HG03521 (cell line): ENCODE measurements around the gene NFKB1.

Experiments used
- ATAC-seq: cut with Tn5 transposase; IDR thresholded peaks from one replicate; pipeline ENCODE4 v1.9.1; 2021; ENCODE audit warnings: mild to moderate bottlenecking, moderate library complexity; ENCODE audit not compliant: unreplicated experiment

NFKB1 gene

DNA sequence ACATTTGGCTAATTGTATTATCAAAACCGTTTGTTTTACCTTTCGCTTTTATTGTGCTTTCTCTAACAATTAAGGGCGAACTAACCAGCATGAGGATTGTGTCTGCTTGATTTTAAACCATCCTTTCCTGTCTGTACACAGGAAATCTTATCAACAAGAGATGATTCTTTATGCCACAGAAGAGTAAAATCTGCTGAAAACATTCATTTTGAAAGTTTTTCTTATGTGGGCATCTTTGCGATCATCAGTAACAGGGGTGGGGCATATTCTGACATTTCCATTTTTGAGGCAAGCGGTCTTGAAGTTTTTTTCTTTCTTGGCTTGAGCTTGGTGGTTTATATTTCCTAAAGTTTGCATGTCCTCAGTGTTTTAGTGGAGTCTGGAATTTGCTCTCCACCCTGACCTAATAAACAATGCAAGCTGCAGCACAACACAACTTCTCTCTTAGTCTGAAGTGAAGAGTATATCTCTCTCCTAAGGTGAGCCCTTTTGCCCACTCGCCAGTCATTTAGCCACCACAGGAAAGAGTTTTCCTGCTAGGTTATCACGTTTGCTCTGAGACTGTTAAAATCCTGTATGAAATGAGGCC is 26.6 kb downstream of the NFKB1 start:
- no peak for ATAC-seq

DNA sequence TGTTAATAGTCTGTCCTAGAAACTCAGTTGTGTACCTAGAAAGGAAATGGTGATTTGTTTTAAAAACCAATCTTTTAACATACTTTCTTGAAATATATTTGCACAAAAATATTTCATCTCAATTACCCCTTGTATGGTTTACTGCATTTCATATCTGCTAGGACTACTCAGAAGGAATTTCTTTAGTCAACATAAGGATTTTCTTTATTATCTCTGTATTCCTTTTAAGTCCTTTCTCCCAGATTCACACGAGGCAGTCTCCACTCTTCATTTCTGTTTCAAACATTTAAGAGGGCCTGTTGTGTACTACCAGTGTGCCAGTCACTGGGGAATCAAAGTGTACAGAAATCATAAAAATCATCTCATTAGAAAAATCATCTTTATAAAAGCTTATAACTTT is 28.8 kb downstream of the NFKB1 start:
- no peak for ATAC-seq

DNA sequence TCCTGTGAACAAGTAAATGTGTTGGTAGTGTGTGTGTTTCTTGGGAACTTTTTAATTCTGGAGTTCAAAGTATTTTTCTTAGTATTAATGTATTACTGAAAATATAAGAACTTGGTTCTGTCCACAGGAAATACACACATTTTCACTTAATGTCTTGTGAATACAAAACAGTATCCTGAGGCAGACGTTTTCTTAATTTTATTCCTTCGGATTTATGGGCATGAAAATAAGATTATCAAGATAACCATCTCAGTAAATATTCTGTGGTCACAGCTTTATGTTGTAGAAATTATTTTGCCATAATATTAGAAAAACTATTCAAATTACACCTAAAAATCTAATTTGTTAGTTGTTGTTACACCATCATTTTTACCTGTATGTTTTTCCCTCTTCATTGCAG is 29.8 kb downstream of the NFKB1 start:
- no peak for ATAC-seq

DNA sequence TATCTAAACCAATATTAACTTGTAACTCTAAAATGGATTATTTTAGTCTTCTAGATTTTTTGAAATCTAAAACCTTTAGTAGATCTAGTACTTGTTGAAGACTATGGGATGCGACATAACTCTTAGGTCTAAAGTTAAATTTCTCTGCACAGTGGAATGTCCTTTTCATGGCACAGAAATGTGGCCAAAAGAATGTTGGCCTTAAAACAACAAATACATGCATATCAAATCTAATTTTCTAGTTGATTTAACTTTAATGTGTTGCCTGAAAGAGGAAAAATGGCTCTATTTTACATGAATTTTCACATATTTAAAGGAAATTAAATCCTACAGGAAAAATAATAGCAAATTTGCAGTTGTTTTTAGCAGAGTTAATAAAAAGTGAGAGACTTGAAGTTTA is 30.3 kb downstream of the NFKB1 start:
- ATAC-seq: no peak

DNA sequence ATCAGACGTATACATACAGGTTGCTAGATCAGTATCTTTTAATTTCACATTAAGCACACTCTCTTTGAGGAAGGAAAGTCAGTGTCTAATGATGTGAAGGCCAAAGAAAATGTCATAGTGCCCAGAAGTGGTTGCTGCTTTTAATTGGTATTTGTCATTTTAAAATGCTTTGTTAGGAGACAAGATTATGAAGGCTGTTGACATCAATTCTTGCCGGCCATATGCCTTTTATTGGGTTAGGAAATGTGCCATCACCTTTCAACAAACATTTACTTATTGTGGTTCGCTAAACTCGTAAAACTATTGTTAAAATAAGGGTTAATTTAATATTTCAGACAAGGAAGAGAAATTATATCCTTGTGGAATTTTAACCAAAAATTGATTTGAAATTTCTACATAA is 32.2 kb downstream of the NFKB1 start:
- no peak for ATAC-seq

DNA sequence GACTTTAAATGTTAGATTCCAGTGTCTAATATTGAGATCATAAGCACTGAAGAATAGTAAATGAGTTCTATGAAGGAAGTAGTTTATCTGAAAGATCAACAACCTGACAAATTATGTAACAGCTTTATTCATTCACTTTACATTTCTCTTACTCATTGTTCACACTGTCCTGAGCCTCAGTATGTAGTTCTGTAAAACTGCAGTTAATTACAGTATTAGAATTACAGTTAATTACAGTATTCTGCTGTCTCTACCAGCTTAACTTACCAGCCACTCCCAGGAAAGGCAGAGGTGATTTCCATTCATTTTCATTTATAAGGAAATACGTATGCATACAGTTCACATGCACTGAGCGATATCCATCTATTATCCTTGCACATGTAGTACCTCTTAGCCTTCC is 32.7 kb downstream of the NFKB1 start:
- ATAC-seq: no peak

DNA sequence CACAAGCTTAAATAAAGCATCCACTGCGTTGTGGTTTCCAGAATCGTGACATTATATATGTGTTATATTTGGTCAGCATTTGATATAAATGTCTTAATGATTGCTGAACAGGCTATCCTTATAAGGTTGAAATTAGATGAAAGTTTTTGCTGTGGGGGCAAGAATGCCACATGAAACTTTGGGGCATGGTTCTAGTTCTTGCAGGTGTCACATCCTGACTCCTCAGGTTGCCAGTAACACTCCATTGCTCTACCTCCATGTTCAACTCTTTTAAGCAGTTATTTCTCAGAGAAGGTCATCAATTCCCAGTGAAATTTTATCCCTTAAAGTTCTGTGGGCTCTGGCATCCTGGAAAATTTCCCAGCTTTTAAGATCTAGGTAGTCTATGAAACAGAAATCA is 33.7 kb downstream of the NFKB1 start:
- ATAC-seq: no peak

DNA sequence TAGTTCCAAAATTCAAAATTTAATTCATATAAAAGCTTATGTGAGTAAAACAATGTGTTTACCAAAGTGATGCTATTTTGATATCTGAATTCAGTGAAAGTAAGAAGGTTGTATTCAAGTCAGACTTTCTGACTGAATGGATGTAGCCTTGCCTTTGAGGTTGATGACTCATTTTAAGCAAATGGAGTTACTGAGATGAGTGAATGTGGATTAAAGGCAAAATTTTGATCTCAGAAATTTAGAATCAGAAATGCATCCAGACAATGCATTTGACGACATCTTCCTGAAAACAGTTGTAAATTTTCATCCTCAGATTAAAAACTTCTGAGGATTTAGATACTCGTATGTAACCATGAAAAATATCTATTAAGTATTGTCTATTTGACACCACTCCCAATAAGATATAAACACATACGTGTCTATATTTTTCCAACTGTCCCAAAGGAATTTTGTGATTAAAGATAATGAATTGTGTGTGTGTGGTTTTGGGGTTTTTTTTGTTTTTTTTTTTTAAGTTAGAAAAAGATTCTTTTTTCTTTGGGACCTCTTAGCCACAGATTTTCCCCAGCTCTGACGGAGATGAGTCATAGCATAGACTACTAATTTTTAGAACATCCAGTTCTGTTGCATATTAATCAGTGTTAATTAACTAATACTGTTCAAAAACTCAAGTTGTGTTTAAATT is 34.4 kb downstream of the NFKB1 start:
- peak; percentile 74 for ATAC-seq

DNA sequence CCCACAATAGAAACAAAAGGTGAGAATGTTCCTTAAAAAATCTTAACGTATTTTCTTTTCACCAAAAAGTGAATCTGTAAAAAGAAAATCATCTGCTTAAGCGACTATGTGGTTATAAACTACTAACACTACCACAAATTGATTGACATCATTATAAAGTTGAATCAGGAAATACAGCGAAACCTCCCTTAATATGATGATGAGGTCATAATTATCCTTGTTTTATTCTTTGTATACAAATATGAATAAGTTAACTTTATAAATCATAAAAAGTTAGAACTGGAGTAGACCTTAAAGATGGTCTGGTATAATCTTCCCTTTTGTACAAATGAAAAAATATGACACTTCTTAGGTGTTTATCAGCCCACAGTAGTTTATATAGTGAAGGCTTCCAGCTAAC is 35.6 kb downstream of the NFKB1 start:
- no peak for ATAC-seq

DNA sequence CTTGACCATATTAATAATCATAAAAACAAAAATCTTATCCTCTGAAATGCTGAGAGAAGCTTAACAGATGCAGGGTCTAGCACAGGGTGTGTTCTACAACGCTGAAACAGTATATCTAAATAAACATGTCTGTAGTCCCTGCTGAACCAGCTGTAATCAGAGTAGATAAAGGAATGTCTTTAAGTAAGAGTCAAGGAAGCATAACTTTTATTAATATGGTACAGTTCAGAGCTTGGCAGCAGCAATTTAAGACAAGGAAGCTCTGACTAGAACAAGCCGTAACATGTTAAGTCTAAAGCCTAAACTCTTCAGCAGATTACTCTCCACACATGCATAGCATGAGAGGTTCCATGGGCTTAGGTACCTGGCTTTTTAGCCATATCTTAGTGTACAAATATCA is 36.1 kb downstream of the NFKB1 start:
- no peak for ATAC-seq

DNA sequence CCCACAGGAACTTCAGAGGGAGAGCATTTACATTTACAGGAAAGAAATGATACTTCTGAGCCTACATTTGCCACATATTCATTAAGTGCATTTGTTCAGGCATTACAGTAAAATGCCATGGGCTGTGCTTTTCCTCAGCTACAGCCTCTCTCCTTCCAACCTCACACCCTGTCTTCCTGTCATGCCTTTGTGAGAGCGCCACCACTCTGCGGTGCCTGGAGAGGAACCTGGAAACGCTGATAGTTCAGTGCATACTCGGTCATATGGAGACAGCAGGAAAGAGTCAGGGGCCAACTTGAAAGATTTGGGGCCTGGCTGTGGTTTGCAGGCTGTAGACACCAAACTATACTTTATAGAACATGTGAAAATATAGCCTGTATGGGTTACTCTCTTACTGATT is 40.5 kb downstream of the NFKB1 start:
- no peak for ATAC-seq

DNA sequence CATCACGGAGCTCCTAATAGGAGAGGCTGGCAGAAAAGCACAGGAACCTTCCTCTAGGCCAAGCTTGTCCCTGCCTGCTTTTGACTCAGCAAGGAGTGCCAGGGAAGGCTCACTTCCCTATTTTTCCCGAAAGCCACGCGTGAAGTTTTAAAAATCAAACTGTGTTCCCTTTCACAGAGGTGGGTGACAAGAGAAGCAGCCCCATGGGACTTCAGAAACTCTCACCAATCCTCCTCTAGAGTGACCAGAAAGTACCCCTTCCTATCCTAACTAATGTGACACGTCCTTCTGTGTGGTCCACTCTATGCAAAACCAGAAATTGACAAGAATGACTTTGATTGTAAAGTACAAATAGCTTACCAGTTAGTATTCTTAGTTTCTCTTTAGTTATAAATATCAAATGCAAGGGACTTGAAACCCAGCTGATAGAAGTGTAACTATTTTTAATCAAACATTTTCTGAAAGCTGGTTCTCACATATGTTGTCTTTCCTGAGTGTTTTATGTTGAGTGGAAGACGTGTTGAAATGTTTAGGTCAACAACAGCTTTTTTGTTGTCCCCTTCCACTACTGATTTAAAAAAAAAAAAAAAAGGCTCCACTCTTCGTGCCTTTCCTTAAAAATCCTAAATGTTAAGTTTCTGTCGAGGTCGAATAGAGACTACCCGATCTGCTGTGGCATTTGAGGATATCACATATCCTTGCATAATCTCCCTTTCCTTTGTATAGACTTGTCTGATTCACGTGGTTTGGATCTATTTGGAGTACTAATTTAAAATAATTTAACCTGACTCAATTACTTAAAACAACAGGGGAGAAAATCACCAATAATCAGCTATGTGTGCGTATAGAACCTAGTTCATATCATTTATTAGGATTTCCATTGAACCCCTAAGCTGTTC is 42.1 kb downstream of the NFKB1 start:
- ATAC-seq: peak; percentile 85

DNA sequence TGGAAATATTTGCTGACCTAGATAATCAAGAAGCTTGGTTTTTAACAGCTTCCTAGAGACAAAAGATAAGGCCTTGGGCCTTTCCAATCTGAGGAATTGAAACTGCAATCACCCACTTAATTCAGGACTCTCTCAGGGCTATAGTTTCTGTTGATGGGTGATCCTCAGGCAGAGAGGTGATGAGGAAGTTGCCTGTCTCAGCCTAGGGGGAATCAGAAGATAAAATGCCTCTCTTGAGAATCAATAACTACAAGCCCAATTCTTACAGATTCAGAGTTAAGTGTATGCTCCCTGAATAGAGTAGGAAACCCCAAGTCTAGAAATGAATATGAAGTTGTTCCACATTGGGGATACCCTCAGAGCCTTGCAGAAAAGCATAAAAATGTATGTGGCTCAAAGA is 45.5 kb downstream of the NFKB1 start:
- no peak for ATAC-seq

DNA sequence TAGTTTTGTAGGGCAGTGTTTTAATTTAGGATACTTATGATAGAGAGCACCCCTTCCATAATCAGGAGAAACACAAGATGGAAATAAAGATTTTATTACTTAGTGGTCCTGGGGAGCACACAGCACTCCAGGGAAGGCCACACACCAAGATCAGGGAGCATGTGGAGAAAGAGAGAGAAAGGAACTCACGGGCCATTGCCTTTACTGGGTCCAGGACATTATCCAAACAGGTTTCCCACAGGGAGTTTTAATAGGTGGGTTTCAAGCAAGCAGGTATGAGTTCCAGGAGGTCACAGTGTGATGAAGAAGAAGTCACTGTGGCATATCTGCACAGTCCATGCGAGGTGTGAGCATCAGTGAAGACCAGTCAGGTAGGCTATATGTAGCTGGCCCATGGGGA is 46.8 kb downstream of the NFKB1 start:
- ATAC-seq: no peak

DNA sequence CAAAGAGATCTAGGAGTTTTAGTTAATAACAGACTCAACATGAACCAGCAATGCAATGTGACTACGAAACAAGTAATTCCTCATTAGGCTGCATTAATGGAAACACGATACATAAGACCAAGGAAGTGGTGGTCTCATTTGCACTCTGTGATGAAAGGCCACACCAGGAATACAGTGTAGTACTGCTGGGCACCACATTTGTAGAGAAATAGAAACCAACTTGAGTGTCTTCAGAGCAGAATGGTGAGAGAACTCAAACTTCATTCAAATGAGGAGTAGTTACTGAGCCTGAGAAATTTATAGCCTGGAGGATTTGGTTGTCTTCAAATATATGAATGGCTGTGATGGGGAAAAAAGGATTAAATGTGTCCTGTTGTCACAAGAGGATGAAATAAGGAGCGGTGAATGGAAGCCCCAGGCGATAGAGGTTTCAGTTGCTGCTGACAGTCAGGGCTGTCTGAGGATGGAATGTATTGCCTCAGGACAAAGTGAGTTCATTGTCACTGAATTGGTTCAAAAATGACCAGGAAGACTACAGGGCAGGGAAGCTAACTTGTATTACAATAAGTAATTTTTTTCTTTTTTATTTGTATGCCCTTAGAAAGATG is 50.9 kb downstream of the NFKB1 start:
- no peak for ATAC-seq

DNA sequence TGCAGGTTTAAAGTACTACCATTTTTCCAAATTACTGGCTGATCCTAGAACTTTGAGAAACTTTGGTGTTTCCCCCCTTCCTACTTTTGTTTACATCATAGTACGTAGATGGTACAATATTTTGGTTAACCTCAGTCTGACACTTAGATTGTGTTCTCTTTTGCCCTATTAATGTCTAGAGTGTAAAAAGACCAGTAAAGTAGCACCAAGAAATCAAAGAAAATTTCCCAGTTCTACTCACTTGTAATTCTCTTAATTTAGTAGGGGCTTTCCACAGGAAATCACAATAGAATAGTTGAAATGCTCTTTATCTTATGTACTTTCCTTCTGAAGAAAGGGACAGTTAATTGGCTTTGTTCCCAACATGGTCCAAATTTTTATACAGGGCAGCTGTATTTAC is 51.6 kb downstream of the NFKB1 start:
- ATAC-seq: no peak

DNA sequence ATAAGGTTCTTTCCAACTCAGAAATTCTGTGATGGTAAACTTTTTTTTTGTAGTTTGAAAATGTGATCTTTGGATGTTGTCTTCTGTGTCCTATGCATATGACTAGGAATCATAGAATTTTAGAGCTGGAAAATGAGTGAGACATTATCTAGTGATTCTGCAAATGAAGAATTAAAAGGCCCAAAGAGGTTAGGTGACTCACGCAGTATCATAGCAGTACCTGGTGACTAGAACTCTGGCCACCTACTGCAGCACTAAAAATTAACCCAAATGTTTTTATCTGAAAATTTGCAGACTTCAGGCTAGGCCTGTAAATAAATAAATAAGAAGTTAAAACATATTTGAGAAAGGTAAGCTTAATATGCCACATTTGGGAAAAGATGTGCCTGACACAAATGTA is 52.8 kb downstream of the NFKB1 start:
- ATAC-seq: no peak

DNA sequence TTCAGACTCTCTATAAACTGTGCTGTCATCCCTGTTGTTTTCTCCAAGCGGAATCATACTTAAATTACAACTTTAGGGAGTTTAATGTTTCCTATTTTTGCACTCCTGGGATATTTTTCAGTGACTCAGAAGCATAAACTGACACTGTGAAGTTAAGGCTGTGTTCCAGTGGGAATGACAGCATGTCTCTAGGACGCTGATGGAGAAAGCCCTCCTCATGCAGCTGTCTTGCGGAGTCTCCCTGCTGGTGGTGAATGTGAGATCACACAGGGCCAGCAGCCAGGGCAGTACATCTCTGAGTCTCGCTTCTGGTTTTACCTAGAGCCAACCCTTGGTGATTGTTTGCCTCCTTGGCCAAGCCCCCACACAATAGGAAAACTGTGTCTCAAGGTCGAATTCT is 53.3 kb downstream of the NFKB1 start:
- no peak for ATAC-seq

DNA sequence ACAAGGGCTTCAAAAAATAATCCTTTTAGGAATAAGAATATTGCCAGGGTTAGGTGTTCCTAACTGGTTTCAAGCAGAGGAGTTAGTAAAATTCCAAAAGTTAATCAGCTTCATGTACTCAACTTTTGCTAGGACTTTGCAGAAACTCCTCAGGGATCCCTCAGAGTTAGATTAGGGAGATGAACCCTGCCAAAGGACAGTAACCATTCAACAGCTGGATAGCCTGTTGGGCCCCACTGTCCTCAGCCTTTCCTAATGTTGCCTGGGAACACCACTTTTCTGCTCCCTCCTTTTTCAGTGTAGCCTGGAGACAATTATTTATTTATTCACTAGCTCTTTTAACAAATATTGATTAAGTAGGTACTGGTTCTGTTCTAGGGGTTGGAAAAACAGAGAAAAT is 53.8 kb downstream of the NFKB1 start:
- ATAC-seq: no peak

DNA sequence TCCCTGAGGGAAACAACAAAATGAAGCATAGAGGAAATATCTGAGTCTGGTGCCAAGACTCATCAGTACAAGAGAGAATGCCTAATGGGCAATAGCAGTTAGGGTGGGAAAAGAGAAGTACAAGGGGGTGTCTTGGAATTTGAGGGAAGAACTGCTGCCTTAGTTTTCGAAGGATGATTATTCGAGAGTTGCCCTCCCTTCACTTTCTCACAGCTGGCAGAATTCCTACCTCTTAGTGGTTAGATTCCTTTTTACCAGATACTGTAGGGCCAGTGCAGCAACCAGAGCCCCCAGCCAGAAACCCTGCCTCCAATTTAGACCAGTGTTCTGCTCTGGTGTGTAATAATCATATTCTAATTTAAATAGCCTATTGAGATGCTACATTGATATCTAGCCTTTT is 56.5 kb downstream of the NFKB1 start:
- no peak for ATAC-seq

DNA sequence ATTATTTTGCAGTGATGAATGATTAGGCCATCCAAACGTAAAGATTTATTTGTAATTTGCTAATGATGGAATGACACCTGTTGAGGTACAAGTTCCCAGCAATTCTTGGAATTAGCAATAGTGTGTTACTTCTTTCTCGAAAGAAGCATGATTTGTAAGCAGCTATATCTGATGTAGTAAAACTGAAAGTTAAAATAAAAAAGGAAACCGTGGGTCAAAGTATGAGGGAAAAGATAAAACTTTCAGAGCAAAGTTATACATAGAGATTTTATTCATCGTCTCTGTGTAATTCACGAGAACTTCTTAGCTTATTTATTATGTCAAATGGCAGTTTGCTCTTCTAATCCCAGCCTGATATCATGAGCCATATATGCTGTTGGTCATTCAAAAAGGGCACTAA is 59.0 kb downstream of the NFKB1 start:
- ATAC-seq: no peak
